HCT116 (cell line): ENCODE data around the gene IRF2BP2. TPM values are rescaled to one million over a fixed set of nuclear protein-coding genes. Genes with fewer than 3 reads are reported as not detected.

ENCODE experiments used
- ATAC-seq: fragments of 200-7000 bp; cut with Tn5 transposase; 2 replicates; pipeline ENCODE4 v1.9.1; 2020; ENCODE audit warnings: mild to moderate bottlenecking, moderate library complexity
- BruUV-seq: library from RNA; stranded (reverse); fragments of 400-500 nt; replicated peaks from 2 replicates; lab custom pipeline; 2021; lab: Mats Ljungman, UMichigan
- CTCF ChIA-PET: fragments of 300-600 bp; sonication (Branson Sonifier 250); formaldehyde crosslinking; loops from one replicate; lab custom pipeline; 2021; ENCODE audit warnings: antibody characterized with exemption; lab: Charles Lee
- POLR2A ChIA-PET: fragments of 300-600, 350-600 bp; sonication (Branson Sonifier 250); formaldehyde crosslinking; loops from one replicate; lab custom pipeline; 2021; ENCODE audit warnings: antibody characterized with exemption; lab: Charles Lee
- RAD21 ChIA-PET, 2 experiments: fragments of 300-600 bp; sonication (Branson Sonifier 250); formaldehyde crosslinking; loops; one replicate each; lab custom pipeline; 2023; ENCODE audit warnings: low total read pairs in 2 of 2; ENCODE audit not compliant: uncharacterized antibody in 2 of 2, unreplicated experiment in 2 of 2, low non-redundant PET in 1 of 2; lab: Charles Lee
- DNase-seq: peaks from one replicate; pipeline ENCODE4 v3.0.0-alpha.2; 2010; ENCODE audit warnings: low read depth, low spot score
- H2AFZ ChIP-seq: fragments of 200-600 bp; shearing (Covaris generic), sonication (generic); 2 replicates; pipeline ENCODE4 v1.6.1; 2017; ENCODE audit warnings: low read depth, mixed run types, mixed read lengths, antibody characterized with exemption, low read length; ENCODE audit not compliant: poor library complexity, severe bottlenecking
- H3K27ac ChIP-seq: 2 replicates; pipeline ENCODE4 v1.5.1; 2012; ENCODE audit warnings: low read depth, low read length
- H3K27me3 ChIP-seq: fragments of 200-600 bp; sonication (generic); 2 replicates; pipeline ENCODE4 v1.6.1; 2016; ENCODE audit warnings: mixed run types, low read length, mixed read lengths; ENCODE audit not compliant: insufficient read depth
- H3K36me3 ChIP-seq, 2 experiments: fragments of 200-500 bp in 1 of 2; fragments of 200-600 bp in 1 of 2; sonication (Bioruptor generic) in 1 of 2; sonication (generic) in 1 of 2; 2 replicates each; pipeline versions ENCODE4 v1.5.1 to v1.6.1; 2014 to 2016; ENCODE audit warnings: low read length in 2 of 2, inconsistent platforms in 1 of 2, mixed read lengths in 1 of 2, mixed run types in 1 of 2; ENCODE audit not compliant: insufficient read depth in 2 of 2, control insufficient read depth in 1 of 2
- H3K4me1 ChIP-seq, 2 experiments: fragments of 200-600 bp in 1 of 2; sonication (generic) in 1 of 2; 2 replicates each; pipeline versions ENCODE4 v1.5.1 to v1.6.1; 2012 to 2017; ENCODE audit warnings: low read length in 2 of 2, inconsistent platforms in 1 of 2, mild to moderate bottlenecking in 1 of 2, mixed read lengths in 1 of 2, mixed run types in 1 of 2, moderate library complexity in 1 of 2; ENCODE audit not compliant: insufficient read depth in 2 of 2, control insufficient read depth in 1 of 2
- H3K4me2 ChIP-seq: fragments of 200-600 bp; sonication (generic); 2 replicates; pipeline ENCODE4 v1.6.1; 2017; ENCODE audit warnings: mixed run types, low read length, mixed read lengths
- H3K4me3 ChIP-seq, 2 experiments: fragments of 200-600 bp in 1 of 2; sonication (generic) in 1 of 2; replicated peaks in 1 of 2; 2 replicates each; pipeline ENCODE4 v1.5.1; 2011 to 2016; ENCODE audit warnings: low read length in 2 of 2, control low read depth in 1 of 2, low read depth in 1 of 2, mild to moderate bottlenecking in 1 of 2, mixed read lengths in 1 of 2, mixed run types in 1 of 2
- H3K79me2 ChIP-seq: fragments of 200-600 bp; sonication (generic); 2 replicates; pipeline ENCODE4 v1.6.1; 2017; ENCODE audit warnings: mild to moderate bottlenecking, mixed run types, low read length, moderate library complexity, mixed read lengths; ENCODE audit not compliant: insufficient read depth
- H3K9ac ChIP-seq: fragments of 200-600 bp; sonication (generic); 2 replicates; pipeline ENCODE4 v1.6.1; 2016; ENCODE audit warnings: low read length, mixed read lengths
- H3K9me2 ChIP-seq: fragments of 200-600 bp; sonication (generic), shearing (Covaris generic); 2 replicates; pipeline ENCODE4 v1.6.1; 2017; ENCODE audit warnings: mixed run types, mild to moderate bottlenecking, moderate library complexity; ENCODE audit not compliant: insufficient read depth
- H3K9me3 ChIP-seq, 2 experiments: fragments of 200-500 bp in 1 of 2; fragments of 200-600 bp in 1 of 2; sonication (Bioruptor generic) in 1 of 2; sonication (generic) in 1 of 2; 2 replicates each; pipeline ENCODE4 v1.6.1; 2014 to 2017; ENCODE audit warnings: low read length in 2 of 2, mixed read lengths in 2 of 2, inconsistent platforms in 1 of 2, low read depth in 1 of 2, mild to moderate bottlenecking in 1 of 2, mixed run types in 1 of 2, moderate library complexity in 1 of 2; ENCODE audit not compliant: control insufficient read depth in 1 of 2, insufficient read depth in 1 of 2
- H4K20me1 ChIP-seq: fragments of 200-600 bp; sonication (generic), shearing (Covaris generic); 2 replicates; pipeline ENCODE4 v1.6.1; 2017; ENCODE audit warnings: mixed run types, mild to moderate bottlenecking, moderate library complexity; ENCODE audit not compliant: insufficient read depth
- ATF3 ChIP-seq: IDR thresholded peaks from 2 replicates; pipeline ENCODE4 v1.6.1; 2012
- CBX3 ChIP-seq: IDR thresholded peaks from 2 replicates; pipeline ENCODE4 v1.6.1; 2012; ENCODE audit warnings: low read depth
- CTCF ChIP-seq, 3 experiments: fragments of 200-600 bp in 1 of 3; sonication (generic) in 1 of 3; IDR thresholded peaks in 2 of 3; conservative IDR thresholded peaks in 1 of 3; 2 replicates each; pipeline ENCODE4 v1.5.1; 2012 to 2017; ENCODE audit warnings: low read depth in 2 of 3, low read length in 2 of 3, antibody characterized with exemption in 1 of 3, borderline replicate concordance in 1 of 3, control low read depth in 1 of 3, mild to moderate bottlenecking in 1 of 3, mixed read lengths in 1 of 3, mixed run types in 1 of 3, moderate library complexity in 1 of 3; ENCODE audit not compliant: insufficient read depth in 1 of 3
- EGR1 ChIP-seq: IDR thresholded peaks from 2 replicates; pipeline ENCODE4 v1.6.1; 2012; ENCODE audit warnings: low read depth
- JUND ChIP-seq: IDR thresholded peaks from 2 replicates; pipeline ENCODE4 v1.6.1; 2012
- POLR2AphosphoS5 ChIP-seq: IDR thresholded peaks from 2 replicates; pipeline ENCODE4 v1.6.1; 2011; ENCODE audit warnings: mild to moderate bottlenecking, low read depth, low read length, moderate library complexity
- RAD21 ChIP-seq: IDR thresholded peaks from 2 replicates; pipeline ENCODE4 v1.6.1; 2012; ENCODE audit warnings: low read depth, mild to moderate bottlenecking
- SIN3A ChIP-seq: IDR thresholded peaks from 2 replicates; pipeline ENCODE4 v1.6.1; 2012; ENCODE audit warnings: low read depth
- SRF ChIP-seq: IDR thresholded peaks from 2 replicates; pipeline ENCODE4 v1.6.1; 2012; ENCODE audit warnings: low read depth
- TCF7L2 ChIP-seq: IDR thresholded peaks from 2 replicates; pipeline ENCODE4 v1.7.0; 2011; ENCODE audit warnings: borderline replicate concordance, inconsistent platforms; ENCODE audit not compliant: insufficient read depth, insufficient read length; ENCODE audit errors: extremely low read depth
- ZBTB33 ChIP-seq: IDR thresholded peaks from 2 replicates; pipeline ENCODE4 v1.6.1; 2011; ENCODE audit warnings: mild to moderate bottlenecking, low read length, moderate library complexity; ENCODE audit not compliant: insufficient replicate concordance; ENCODE audit errors: extremely low read depth
- intact Hi-C: fragments of 100-400 bp; cut with micrococcal nuclease; formaldehyde crosslinking; loops from 2 replicates; pipeline ENCODE4 v1.10.0; 2022
- total RNA-seq: library from RNA; stranded (reverse); gene quantifications from one replicate; pipeline ENCODE4 v1.2.1, GENCODE V29; 2021; ENCODE audit not compliant: unreplicated experiment

IRF2BP2 gene
- total RNA-seq, 1 experiment from 2014 or later: 61.3 TPM

GRCh38 chr1:234634387-234634786 lies 24.4 kb upstream of the IRF2BP2 start:
- H3K9me3 ChIP-seq: no peaks in the 10 kb centered on the region
- no peaks in the 10 kb centered on the region; the same call in 1 of the 2 replicates for H3K9me2 ChIP-seq
- no peak for DNase-seq
- no peak overlapping the region for H3K4me3 ChIP-seq
- no peaks in the 10 kb centered on the region for H3K79me2 ChIP-seq
- H3K36me3 ChIP-seq: no peaks in the 10 kb centered on the region
- H3K4me1 ChIP-seq: peaks cover 6 to 23% of the 10 kb centered on the region in 2 experiments; a peak in 3 of 4 replicates
- no TSS peak for BruUV-seq
- intact Hi-C loops: no loop called here
- H2AFZ ChIP-seq: no peak overlapping the region
- ChIA-PET POLR2A (no interaction called here), RAD21 (no interaction called here), CTCF (no interaction called here)
- no peak overlapping the region for H3K9ac ChIP-seq
- no peak for ATAC-seq
- no peak for TF ChIP-seq TCF7L2
- TF ChIP-seq EGR1: no peak
- TF ChIP-seq CBX3: no peak
- no peak for TF ChIP-seq ATF3
- TF ChIP-seq POLR2AphosphoS5: no peak
- TF ChIP-seq RAD21: no peak
- no peak for TF ChIP-seq CTCF (IDR thresholded peaks at IDR 0.05 in 2 of 3, conservative IDR thresholded peaks at IDR 0.05 in 1 of 3; ENCODE audit: borderline replicate concordance in 1 of 3, insufficient read depth in 1 of 3, low read depth in 2 of 3, low read length in 2 of 3)
- TF ChIP-seq SRF: no peak
- no peak for TF ChIP-seq JUND
- no peak for TF ChIP-seq ZBTB33
- TF ChIP-seq SIN3A: no peak
- H4K20me1 ChIP-seq: no peaks in the 10 kb centered on the region
- H3K27ac ChIP-seq: no peak overlapping the region
- H3K4me2 ChIP-seq: no peak overlapping the region
- no peaks in the 10 kb centered on the region for H3K27me3 ChIP-seq
